HCT116 (cell line): ENCODE results near the gene L1CAM. TPM values are rescaled to one million over a fixed set of nuclear protein-coding genes. Genes with fewer than 3 reads are reported as not detected.

Experiments used
- ATAC-seq: fragments of 200-7000 bp; cut with Tn5 transposase; 2 replicates; pipeline ENCODE4 v1.9.1; 2020; ENCODE audit warnings: mild to moderate bottlenecking, moderate library complexity
- BruUV-seq: library from RNA; stranded (reverse); fragments of 400-500 nt; replicated peaks from 2 replicates; lab custom pipeline; 2021; lab: Mats Ljungman, UMichigan
- CTCF ChIA-PET: fragments of 300-600 bp; sonication (Branson Sonifier 250); formaldehyde crosslinking; loops from one replicate; lab custom pipeline; 2021; ENCODE audit warnings: antibody characterized with exemption; lab: Charles Lee
- POLR2A ChIA-PET: fragments of 300-600, 350-600 bp; sonication (Branson Sonifier 250); formaldehyde crosslinking; loops from one replicate; lab custom pipeline; 2021; ENCODE audit warnings: antibody characterized with exemption; lab: Charles Lee
- RAD21 ChIA-PET, 2 experiments: fragments of 300-600 bp; sonication (Branson Sonifier 250); formaldehyde crosslinking; loops; one replicate each; lab custom pipeline; 2023; ENCODE audit warnings: low total read pairs in 2 of 2; ENCODE audit not compliant: uncharacterized antibody in 2 of 2, unreplicated experiment in 2 of 2, low non-redundant PET in 1 of 2; lab: Charles Lee
- DNase-seq: peaks from one replicate; pipeline ENCODE4 v3.0.0-alpha.2; 2010; ENCODE audit warnings: low read depth, low spot score
- H2AFZ ChIP-seq: fragments of 200-600 bp; shearing (Covaris generic), sonication (generic); 2 replicates; pipeline ENCODE4 v1.6.1; 2017; ENCODE audit warnings: low read depth, mixed run types, mixed read lengths, antibody characterized with exemption, low read length; ENCODE audit not compliant: poor library complexity, severe bottlenecking
- H3K27ac ChIP-seq: 2 replicates; pipeline ENCODE4 v1.5.1; 2012; ENCODE audit warnings: low read depth, low read length
- H3K27me3 ChIP-seq: fragments of 200-600 bp; sonication (generic); 2 replicates; pipeline ENCODE4 v1.6.1; 2016; ENCODE audit warnings: mixed run types, low read length, mixed read lengths; ENCODE audit not compliant: insufficient read depth
- H3K36me3 ChIP-seq, 2 experiments: fragments of 200-500 bp in 1 of 2; fragments of 200-600 bp in 1 of 2; sonication (Bioruptor generic) in 1 of 2; sonication (generic) in 1 of 2; 2 replicates each; pipeline versions ENCODE4 v1.5.1 to v1.6.1; 2014 to 2016; ENCODE audit warnings: low read length in 2 of 2, inconsistent platforms in 1 of 2, mixed read lengths in 1 of 2, mixed run types in 1 of 2; ENCODE audit not compliant: insufficient read depth in 2 of 2, control insufficient read depth in 1 of 2
- H3K4me1 ChIP-seq, 2 experiments: fragments of 200-600 bp in 1 of 2; sonication (generic) in 1 of 2; 2 replicates each; pipeline versions ENCODE4 v1.5.1 to v1.6.1; 2012 to 2017; ENCODE audit warnings: low read length in 2 of 2, inconsistent platforms in 1 of 2, mild to moderate bottlenecking in 1 of 2, mixed read lengths in 1 of 2, mixed run types in 1 of 2, moderate library complexity in 1 of 2; ENCODE audit not compliant: insufficient read depth in 2 of 2, control insufficient read depth in 1 of 2
- H3K4me2 ChIP-seq: fragments of 200-600 bp; sonication (generic); 2 replicates; pipeline ENCODE4 v1.6.1; 2017; ENCODE audit warnings: mixed run types, low read length, mixed read lengths
- H3K4me3 ChIP-seq, 2 experiments: fragments of 200-600 bp in 1 of 2; sonication (generic) in 1 of 2; replicated peaks in 1 of 2; 2 replicates each; pipeline ENCODE4 v1.5.1; 2011 to 2016; ENCODE audit warnings: low read length in 2 of 2, control low read depth in 1 of 2, low read depth in 1 of 2, mild to moderate bottlenecking in 1 of 2, mixed read lengths in 1 of 2, mixed run types in 1 of 2
- H3K79me2 ChIP-seq: fragments of 200-600 bp; sonication (generic); 2 replicates; pipeline ENCODE4 v1.6.1; 2017; ENCODE audit warnings: mild to moderate bottlenecking, mixed run types, low read length, moderate library complexity, mixed read lengths; ENCODE audit not compliant: insufficient read depth
- H3K9ac ChIP-seq: fragments of 200-600 bp; sonication (generic); 2 replicates; pipeline ENCODE4 v1.6.1; 2016; ENCODE audit warnings: low read length, mixed read lengths
- H3K9me2 ChIP-seq: fragments of 200-600 bp; sonication (generic), shearing (Covaris generic); 2 replicates; pipeline ENCODE4 v1.6.1; 2017; ENCODE audit warnings: mixed run types, mild to moderate bottlenecking, moderate library complexity; ENCODE audit not compliant: insufficient read depth
- H3K9me3 ChIP-seq, 2 experiments: fragments of 200-500 bp in 1 of 2; fragments of 200-600 bp in 1 of 2; sonication (Bioruptor generic) in 1 of 2; sonication (generic) in 1 of 2; 2 replicates each; pipeline ENCODE4 v1.6.1; 2014 to 2017; ENCODE audit warnings: low read length in 2 of 2, mixed read lengths in 2 of 2, inconsistent platforms in 1 of 2, low read depth in 1 of 2, mild to moderate bottlenecking in 1 of 2, mixed run types in 1 of 2, moderate library complexity in 1 of 2; ENCODE audit not compliant: control insufficient read depth in 1 of 2, insufficient read depth in 1 of 2
- H4K20me1 ChIP-seq: fragments of 200-600 bp; sonication (generic), shearing (Covaris generic); 2 replicates; pipeline ENCODE4 v1.6.1; 2017; ENCODE audit warnings: mixed run types, mild to moderate bottlenecking, moderate library complexity; ENCODE audit not compliant: insufficient read depth
- ATF3 ChIP-seq: IDR thresholded peaks from 2 replicates; pipeline ENCODE4 v1.6.1; 2012
- CEBPB ChIP-seq: IDR thresholded peaks from 2 replicates; pipeline ENCODE4 v1.6.1; 2012; ENCODE audit warnings: low read depth
- CTCF ChIP-seq, 3 experiments: fragments of 200-600 bp in 1 of 3; sonication (generic) in 1 of 3; IDR thresholded peaks in 2 of 3; conservative IDR thresholded peaks in 1 of 3; 2 replicates each; pipeline ENCODE4 v1.5.1; 2012 to 2017; ENCODE audit warnings: low read depth in 2 of 3, low read length in 2 of 3, antibody characterized with exemption in 1 of 3, borderline replicate concordance in 1 of 3, control low read depth in 1 of 3, mild to moderate bottlenecking in 1 of 3, mixed read lengths in 1 of 3, mixed run types in 1 of 3, moderate library complexity in 1 of 3; ENCODE audit not compliant: insufficient read depth in 1 of 3
- EGR1 ChIP-seq: IDR thresholded peaks from 2 replicates; pipeline ENCODE4 v1.6.1; 2012; ENCODE audit warnings: low read depth
- EZH2 ChIP-seq: fragments of 200-600 bp; sonication (generic); IDR thresholded peaks from 2 replicates; pipeline ENCODE4 v1.6.1; 2017; ENCODE audit warnings: antibody characterized with exemption, mixed run types
- FOSL1 ChIP-seq: IDR thresholded peaks from 2 replicates; pipeline ENCODE4 v1.6.1; 2012; ENCODE audit warnings: low read depth
- POLR2A ChIP-seq: IDR thresholded peaks from 2 replicates; pipeline ENCODE4 v1.7.0; 2011; ENCODE audit warnings: borderline replicate concordance; ENCODE audit not compliant: insufficient read depth, insufficient read length; ENCODE audit errors: extremely low read depth
- POLR2AphosphoS5 ChIP-seq: IDR thresholded peaks from 2 replicates; pipeline ENCODE4 v1.6.1; 2011; ENCODE audit warnings: mild to moderate bottlenecking, low read depth, low read length, moderate library complexity
- REST ChIP-seq: IDR thresholded peaks from 2 replicates; pipeline ENCODE4 v1.6.1; 2012; ENCODE audit warnings: low read depth
- SIN3A ChIP-seq: IDR thresholded peaks from 2 replicates; pipeline ENCODE4 v1.6.1; 2012; ENCODE audit warnings: low read depth
- TCF7L2 ChIP-seq: IDR thresholded peaks from 2 replicates; pipeline ENCODE4 v1.7.0; 2011; ENCODE audit warnings: borderline replicate concordance, inconsistent platforms; ENCODE audit not compliant: insufficient read depth, insufficient read length; ENCODE audit errors: extremely low read depth
- ZBTB33 ChIP-seq: IDR thresholded peaks from 2 replicates; pipeline ENCODE4 v1.6.1; 2011; ENCODE audit warnings: mild to moderate bottlenecking, low read length, moderate library complexity; ENCODE audit not compliant: insufficient replicate concordance; ENCODE audit errors: extremely low read depth
- ZFX ChIP-seq: fragments of 450-650 bp; IDR thresholded peaks from 2 replicates; pipeline ENCODE4 v1.6.1; 2017
- ZNF274 ChIP-seq: fragments of 200-500 bp; sonication (Bioruptor generic); IDR thresholded peaks from 2 replicates; pipeline ENCODE4 v1.6.1; 2014; ENCODE audit warnings: mild to moderate bottlenecking, low read depth, low read length, inconsistent platforms
- intact Hi-C: fragments of 100-400 bp; cut with micrococcal nuclease; formaldehyde crosslinking; loops from 2 replicates; pipeline ENCODE4 v1.10.0; 2022
- total RNA-seq: library from RNA; stranded (reverse); gene quantifications from one replicate; pipeline ENCODE4 v1.2.1, GENCODE V29; 2021; ENCODE audit not compliant: unreplicated experiment

Gene L1CAM
- total RNA-seq, 1 experiment from 2014 or later = 14.8 TPM

GRCh38 chrX:153920546-153920945 lies 34.6 kb upstream of the L1CAM start:
- H2AFZ ChIP-seq = no peak overlapping the region
- no peaks in the 10 kb centered on the region for H4K20me1 ChIP-seq
- no peak for TF ChIP-seq ZBTB33
- TF ChIP-seq FOSL1 = no peak
- TF ChIP-seq ZNF274 = no peak
- TF ChIP-seq CEBPB = no peak
- no peak for TF ChIP-seq POLR2AphosphoS5
- TF ChIP-seq TCF7L2 = no peak
- no peak for TF ChIP-seq POLR2A
- TF ChIP-seq ZFX = no peak
- no peak for TF ChIP-seq EZH2
- no peak for TF ChIP-seq REST
- TF ChIP-seq SIN3A = no peak
- TF ChIP-seq ATF3 = no peak
- TF ChIP-seq CTCF (IDR thresholded peaks at IDR 0.05 in 2 of 3, conservative IDR thresholded peaks at IDR 0.05 in 1 of 3; ENCODE audit: borderline replicate concordance in 1 of 3, insufficient read depth in 1 of 3, low read depth in 2 of 3, low read length in 2 of 3) = no peak
- TF ChIP-seq EGR1 = no peak
- ChIA-PET POLR2A (no interaction called here), RAD21 (no interaction called here), CTCF (no interaction called here)
- peaks cover 3 to 5% of the 10 kb centered on the region in 2 experiments; a peak in 2 of 4 replicates for H3K36me3 ChIP-seq
- no peak overlapping the region for H3K4me2 ChIP-seq
- H3K9me3 ChIP-seq = no peaks in the 10 kb centered on the region
- intact Hi-C loops = no loop called here
- peaks cover 8 to 15% of the 10 kb centered on the region in 2 experiments for H3K4me1 ChIP-seq
- no peak overlapping the region for H3K27ac ChIP-seq
- BruUV-seq = no TSS peak
- no peak overlapping the region for H3K4me3 ChIP-seq
- no peaks in the 10 kb centered on the region for H3K9me2 ChIP-seq
- no peak for DNase-seq
- no peaks in the 10 kb centered on the region for H3K27me3 ChIP-seq
- no peak for ATAC-seq
- H3K9ac ChIP-seq = no peak overlapping the region
- H3K79me2 ChIP-seq = peaks cover 24% of the 10 kb centered on the region; the same call in 1 of the 2 replicates
